H1 (cell line): ENCODE results near the gene BBS1. TPM values are rescaled to one million over a fixed set of nuclear protein-coding genes. Genes with fewer than 3 reads are reported as not detected.

Experiments
- ATF2 ChIP-seq: IDR thresholded peaks from 2 replicates; pipeline ENCODE4 v1.6.1; 2012; ENCODE audit warnings: low read length, inconsistent platforms
- CEBPB ChIP-seq: IDR thresholded peaks from 2 replicates; pipeline ENCODE4 v1.6.1; 2012; ENCODE audit warnings: low read depth, low read length
- CHD7 ChIP-seq: fragments of 300-600 bp; sonication (generic); IDR thresholded peaks from 2 replicates; pipeline ENCODE4 v1.7.1; 2012; ENCODE audit warnings: low read length, moderate library complexity, mild to moderate bottlenecking, inconsistent platforms; ENCODE audit not compliant: insufficient replicate concordance
- EP300 ChIP-seq, 2 experiments: IDR thresholded peaks; 1 replicate in 1 of 2; 2 replicates in 1 of 2; pipeline ENCODE4 v1.6.1; 2011 to 2012; ENCODE audit warnings: low read depth in 2 of 2, low read length in 2 of 2, mild to moderate bottlenecking in 2 of 2, borderline replicate concordance in 1 of 2, inconsistent platforms in 1 of 2, moderate library complexity in 1 of 2
- POLR2A ChIP-seq, 2 experiments: IDR thresholded peaks; 1 replicate in 1 of 2; 2 replicates in 1 of 2; pipeline ENCODE4 v1.6.1; 2011; ENCODE audit warnings: low read depth in 2 of 2, low read length in 2 of 2, mild to moderate bottlenecking in 2 of 2; ENCODE audit errors: control extremely low read depth in 1 of 2
- RAD21 ChIP-seq, 2 experiments: IDR thresholded peaks in 1 of 2; conservative IDR thresholded peaks in 1 of 2; 2 replicates each; pipeline ENCODE4 v1.6.1; 2011; ENCODE audit warnings: low read depth in 2 of 2, low read length in 2 of 2, improper control_type of control experiment in 1 of 2, inconsistent platforms in 1 of 2, mild to moderate bottlenecking in 1 of 2, moderate library complexity in 1 of 2
- RXRA ChIP-seq: IDR thresholded peaks from 2 replicates; pipeline ENCODE4 v1.6.1; 2011; ENCODE audit warnings: low read depth, mild to moderate bottlenecking, low read length, moderate library complexity; ENCODE audit not compliant: insufficient read depth
- TAF7 ChIP-seq: optimal IDR thresholded peaks from 2 replicates; pipeline ENCODE3; 2011; ENCODE audit warnings: low read depth, mild to moderate bottlenecking, inconsistent platforms, low read length, moderate library complexity, borderline replicate concordance
- polyA plus RNA-seq, 7 experiments: library from polyadenylated mRNA; depleted of rRNA in 3 of 7; stranded (reverse) in 5 of 7; unstranded in 2 of 7; fragments of >200 nt in 5 of 7; fragments of 200-250 nt in 2 of 7; gene quantifications; 1 replicate in 5 of 7; 2 replicates in 1 of 7; 4 replicates in 1 of 7; pipeline versions ENCODE4 v1.2.1 to v1.2.3, GENCODE V29; 2011 to 2013; ENCODE audit warnings: missing spikeins in 2 of 7, mixed read lengths in 2 of 7
- total RNA-seq: library from RNA; stranded (reverse); fragmentation: NEBNext Ultra II Directional; extraction: Animal tissue kit (Norgen Biotek cat#: 25700); gene quantifications from 2 replicates; pipeline ENCODE4 v1.2.1, GENCODE V29; 2021

The BBS1 gene
- total and polyA plus RNA-seq, 2 of the 8 experiments (the other 6 are each of a cell fraction or from before 2014, with no cell fraction given): 19.1 to 19.5 TPM

GRCh38 chr11:66579017-66579606 is 68.7 kb downstream of the BBS1 start (continued):
- TF ChIP-seq ATF2 (no peak), RXRA (0 out of 2 replicates have a peak, but pooled peaks have one; percentile 13), EP300 (IDR thresholded peaks at IDR 0.05; ENCODE audit: borderline replicate concordance in 1 of 2, low read depth in 2 of 2, low read length in 2 of 2) (0 out of 3 replicates have a peak, but pooled peaks of 1 of the 2 experiments have one; percentile 26), POLR2A (IDR thresholded peaks at IDR 0.05; ENCODE audit: control extremely low read depth in 1 of 2, low read depth in 2 of 2, low read length in 2 of 2) (no peak), CEBPB (no peak), TAF7 (no peak), CHD7 (no peak), RAD21 (IDR thresholded peaks at IDR 0.05 in 1 of 2, conservative IDR thresholded peaks at IDR 0.05 in 1 of 2; ENCODE audit: low read depth in 2 of 2, low read length in 2 of 2) (peak; percentile 75 to 78)
